ENCODE measurements around the gene CAPN1.
"Not testable (repeated sequence)": the region's sequence is repeated elsewhere in the genome, so short reads cannot be mapped to it uniquely, and the experiment has no call there.

CAPN1 gene

DNA sequence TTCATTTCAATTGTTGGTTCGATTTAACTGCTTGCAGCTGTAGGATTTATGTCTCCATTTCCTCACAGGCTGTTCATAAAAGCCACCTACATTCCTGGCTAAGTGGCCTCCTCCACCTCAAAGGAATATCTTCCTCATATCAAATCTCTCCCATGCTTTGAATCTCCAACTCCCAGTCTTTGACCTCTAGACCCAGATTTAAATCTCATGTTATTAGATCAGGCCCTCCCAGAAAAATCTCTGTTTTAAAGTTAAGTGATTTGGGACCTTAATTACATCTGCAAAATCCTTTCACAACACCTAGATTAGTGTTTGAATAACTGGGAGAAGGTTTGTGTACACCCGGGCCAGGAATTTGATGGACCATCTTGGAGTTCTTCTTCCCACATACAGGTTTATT lies 46.2 kb downstream of the CAPN1 start:
- H3F3A ChIP-seq (ENCODE audit: insufficient read depth, low read length): no peaks in the 10 kb centered on the region
- no peaks in the 10 kb centered on the region for H3K36me3 ChIP-seq (replicated peaks; ENCODE audit: insufficient read depth, low read length)
- TF ChIP-seq, protein P1, sequence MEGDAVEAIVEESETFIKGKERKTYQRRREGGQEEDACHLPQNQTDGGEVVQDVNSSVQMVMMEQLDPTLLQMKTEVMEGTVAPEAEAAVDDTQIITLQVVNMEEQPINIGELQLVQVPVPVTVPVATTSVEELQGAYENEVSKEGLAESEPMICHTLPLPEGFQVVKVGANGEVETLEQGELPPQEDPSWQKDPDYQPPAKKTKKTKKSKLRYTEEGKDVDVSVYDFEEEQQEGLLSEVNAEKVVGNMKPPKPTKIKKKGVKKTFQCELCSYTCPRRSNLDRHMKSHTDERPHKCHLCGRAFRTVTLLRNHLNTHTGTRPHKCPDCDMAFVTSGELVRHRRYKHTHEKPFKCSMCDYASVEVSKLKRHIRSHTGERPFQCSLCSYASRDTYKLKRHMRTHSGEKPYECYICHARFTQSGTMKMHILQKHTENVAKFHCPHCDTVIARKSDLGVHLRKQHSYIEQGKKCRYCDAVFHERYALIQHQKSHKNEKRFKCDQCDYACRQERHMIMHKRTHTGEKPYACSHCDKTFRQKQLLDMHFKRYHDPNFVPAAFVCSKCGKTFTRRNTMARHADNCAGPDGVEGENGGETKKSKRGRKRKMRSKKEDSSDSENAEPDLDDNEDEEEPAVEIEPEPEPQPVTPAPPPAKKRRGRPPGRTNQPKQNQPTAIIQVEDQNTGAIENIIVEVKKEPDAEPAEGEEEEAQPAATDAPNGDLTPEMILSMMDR (IDR thresholded peaks at IDR 0.05; ENCODE audit: low read length): no peak
- TF ChIP-seq EZH2phosphoT487 (IDR thresholded peaks at IDR 0.05; ENCODE audit: low read length): no peak
- TF ChIP-seq EZH2 (optimal IDR thresholded peaks at IDR 0.05; ENCODE audit: low read depth, low read length): no peak
- no peak overlapping the region for H3K27ac ChIP-seq (ENCODE audit: low read length)
- no peak overlapping the region for H2AFZ ChIP-seq (ENCODE audit: low read length)
- H4K20me1 ChIP-seq (ENCODE audit: insufficient read depth, low read length): no peaks in the 10 kb centered on the region
- no peaks in the 10 kb centered on the region for H3K4me1 ChIP-seq (ENCODE audit: low read length)
- no peaks in the 10 kb centered on the region for H3K79me2 ChIP-seq (ENCODE audit: low read length)
- no peak for DNase-seq
- H3K9ac ChIP-seq (ENCODE audit: low read length): no peak overlapping the region
- H3K9me3 ChIP-seq (replicated peaks; ENCODE audit: insufficient read depth, low read length): no peaks in the 10 kb centered on the region
- no peak overlapping the region for H3K4me2 ChIP-seq (ENCODE audit: low read depth, low read length)
- H3K9me2 ChIP-seq (replicated peaks; ENCODE audit: insufficient read depth, low read length): no peaks in the 10 kb centered on the region
- peaks cover 15% of the 10 kb centered on the region for H3K27me3 ChIP-seq (replicated peaks; ENCODE audit: insufficient read depth, low read length)
- H3K4me3 ChIP-seq (ENCODE audit: low read length): no peak overlapping the region

DNA sequence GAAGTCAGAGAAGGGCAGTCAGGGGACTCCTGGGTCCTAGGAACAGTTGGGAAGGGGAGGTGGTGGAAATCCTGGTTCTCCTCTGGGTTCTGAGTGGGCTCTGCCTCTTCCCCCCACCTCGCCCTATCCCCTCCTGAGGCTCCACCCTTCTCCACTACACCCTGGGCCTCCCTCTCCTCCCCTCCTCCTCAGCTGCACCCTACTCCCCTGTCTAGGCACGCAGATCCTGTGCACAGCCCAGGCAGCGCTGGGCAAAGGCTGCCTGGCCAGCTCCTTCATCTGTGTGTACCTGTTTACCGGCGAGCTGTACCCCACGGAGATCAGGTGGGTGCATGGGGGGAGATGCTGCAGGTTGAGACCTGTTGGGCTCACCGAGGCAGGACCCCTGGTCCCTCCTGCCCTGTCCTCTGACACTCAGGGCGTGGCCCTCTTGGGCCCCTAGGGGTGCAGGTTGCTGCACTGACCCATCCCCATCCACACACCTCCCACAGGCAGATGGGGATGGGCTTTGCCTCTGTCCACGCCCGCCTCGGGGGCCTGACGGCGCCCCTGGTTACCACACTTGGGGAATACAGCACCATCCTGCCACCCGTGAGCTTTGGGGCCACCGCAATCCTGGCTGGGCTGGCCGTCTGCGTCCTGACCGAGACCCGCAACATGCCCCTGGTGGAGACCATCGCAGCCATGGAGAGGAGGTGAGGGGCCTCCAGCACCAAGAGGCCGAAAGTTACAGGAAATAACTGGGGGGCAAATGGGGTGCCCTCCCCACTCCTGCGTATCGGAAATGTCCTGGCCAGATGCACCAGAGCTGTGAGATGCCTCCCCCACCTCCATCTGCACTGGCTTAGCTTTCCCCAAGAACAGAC lies 54.7 kb downstream of the CAPN1 start:
- no peaks in the 10 kb centered on the region for H3K4me1 ChIP-seq (ENCODE audit: low read length)
- peaks cover 12% of the 10 kb centered on the region; the same call in 1 of the 2 replicates for H3K27me3 ChIP-seq (replicated peaks; ENCODE audit: insufficient read depth, low read length)
- DNase-seq: no peak
- no peaks in the 10 kb centered on the region for H3K9me2 ChIP-seq (replicated peaks; ENCODE audit: insufficient read depth, low read length)
- TF ChIP-seq, protein P1 (IDR thresholded peaks at IDR 0.05; ENCODE audit: low read length): no peak
- TF ChIP-seq EZH2phosphoT487 (IDR thresholded peaks at IDR 0.05; ENCODE audit: low read length): no peak
- TF ChIP-seq EZH2 (optimal IDR thresholded peaks at IDR 0.05; ENCODE audit: low read depth, low read length): no peak
- H3K4me2 ChIP-seq (ENCODE audit: low read depth, low read length): no peak overlapping the region
- no peak overlapping the region for H2AFZ ChIP-seq (ENCODE audit: low read length)
- H3K27ac ChIP-seq (ENCODE audit: low read length): no peak overlapping the region
- no peaks in the 10 kb centered on the region for H3F3A ChIP-seq (ENCODE audit: insufficient read depth, low read length)
- H3K79me2 ChIP-seq (ENCODE audit: low read length): no peaks in the 10 kb centered on the region
- H4K20me1 ChIP-seq (ENCODE audit: insufficient read depth, low read length): no peaks in the 10 kb centered on the region
- H3K9me3 ChIP-seq (replicated peaks; ENCODE audit: insufficient read depth, low read length): no peaks in the 10 kb centered on the region
- no peak overlapping the region for H3K4me3 ChIP-seq (ENCODE audit: low read length)
- no peaks in the 10 kb centered on the region for H3K36me3 ChIP-seq (replicated peaks; ENCODE audit: insufficient read depth, low read length)
- no peak overlapping the region for H3K9ac ChIP-seq (ENCODE audit: low read length)

DNA sequence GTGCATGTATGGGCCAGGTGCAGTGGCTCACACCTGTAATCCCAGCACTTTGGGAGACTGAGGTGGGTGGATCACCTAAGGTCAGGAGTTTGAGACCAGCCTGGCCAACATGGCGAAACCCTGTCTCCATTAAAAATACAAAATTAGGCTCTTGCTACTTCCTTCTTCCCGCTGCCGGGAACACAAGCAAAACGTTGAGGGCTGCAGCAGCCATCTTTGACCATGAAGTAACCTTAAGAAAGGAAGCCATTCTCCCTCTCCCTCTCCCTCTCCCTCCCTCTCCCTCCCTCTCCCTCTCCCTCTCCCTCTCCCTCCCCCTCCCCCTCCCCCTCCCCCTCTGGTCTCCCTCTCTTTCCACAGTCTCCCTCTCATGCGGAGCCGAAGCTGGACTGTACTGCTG lies 56.6 kb downstream of the CAPN1 start:
- not testable (repeated sequence) for H3K4me3 ChIP-seq (ENCODE audit: low read length); H3K9ac ChIP-seq (ENCODE audit: low read length); H3K4me1 ChIP-seq (ENCODE audit: low read length); H3K4me2 ChIP-seq (ENCODE audit: low read depth, low read length); DNase-seq; H4K20me1 ChIP-seq (ENCODE audit: insufficient read depth, low read length); H3K9me2 ChIP-seq (replicated peaks; ENCODE audit: insufficient read depth, low read length); H3K79me2 ChIP-seq (ENCODE audit: low read length); H3K36me3 ChIP-seq (replicated peaks; ENCODE audit: insufficient read depth, low read length); H2AFZ ChIP-seq (ENCODE audit: low read length); H3K27ac ChIP-seq (ENCODE audit: low read length); H3K9me3 ChIP-seq (replicated peaks; ENCODE audit: insufficient read depth, low read length); H3F3A ChIP-seq (ENCODE audit: insufficient read depth, low read length)
- peaks cover 21% of the 10 kb centered on the region for H3K27me3 ChIP-seq (replicated peaks; ENCODE audit: insufficient read depth, low read length)

DNA sequence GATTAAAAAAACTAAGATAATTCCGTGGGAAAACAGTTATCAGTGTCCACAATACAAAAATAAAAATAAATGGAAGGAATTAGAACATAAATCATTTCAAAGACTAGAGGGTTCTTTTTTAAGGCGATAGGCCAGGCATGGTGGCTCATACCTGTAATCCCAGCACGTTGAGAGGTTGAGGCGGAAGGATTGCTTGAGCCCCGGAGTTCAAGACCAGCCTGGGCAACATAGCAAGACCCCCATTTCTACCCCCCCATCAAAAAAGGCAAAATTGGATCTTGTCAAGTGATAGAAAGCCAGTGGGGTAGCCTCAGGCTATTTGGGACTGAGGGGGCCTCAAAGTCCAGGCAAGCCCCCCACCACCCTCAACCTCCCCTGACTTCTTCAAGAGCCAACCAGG lies 59.4 kb downstream of the CAPN1 start:
- Histone ChIP-seq H3K79me2 (ENCODE audit: low read length) (no peaks in the 10 kb centered on the region), H3K9me3 (replicated peaks; ENCODE audit: insufficient read depth, low read length) (no peaks in the 10 kb centered on the region), H3K4me2 (ENCODE audit: low read depth, low read length) (no peak overlapping the region), H3K4me3 (ENCODE audit: low read length) (no peak overlapping the region), H3K4me1 (ENCODE audit: low read length) (no peaks in the 10 kb centered on the region), H3K27me3 (replicated peaks; ENCODE audit: insufficient read depth, low read length) (peaks cover 20% of the 10 kb centered on the region), H2AFZ (ENCODE audit: low read length) (no peak overlapping the region), H3F3A (ENCODE audit: insufficient read depth, low read length) (no peaks in the 10 kb centered on the region), H3K36me3 (replicated peaks; ENCODE audit: insufficient read depth, low read length) (no peaks in the 10 kb centered on the region), H3K9ac (ENCODE audit: low read length) (no peak overlapping the region), H3K9me2 (replicated peaks; ENCODE audit: insufficient read depth, low read length) (no peaks in the 10 kb centered on the region), H3K27ac (ENCODE audit: low read length) (no peak overlapping the region), H4K20me1 (ENCODE audit: insufficient read depth, low read length) (no peaks in the 10 kb centered on the region)
- TF ChIP-seq EZH2phosphoT487 (IDR thresholded peaks at IDR 0.05; ENCODE audit: low read length) (no peak), EZH2 (optimal IDR thresholded peaks at IDR 0.05; ENCODE audit: low read depth, low read length) (no peak)
- TF ChIP-seq, protein P1 (IDR thresholded peaks at IDR 0.05; ENCODE audit: low read length): no peak
- DNase-seq: no peak

All from MM.1S (cell line).